Stimulated activated CD4-positive, alpha-beta T cell treated with anti-CD3 and anti-CD28 coated beads, Interleukin-4, amount 100 ng/mL, for 4 hours (primary cell): ENCODE data around the gene MYBPC1.
A peak's percentile ranks its signal among the peaks of the same experiment; 100 is the strongest.
"Not testable (repeated sequence)": the region's sequence is repeated elsewhere in the genome, so short reads cannot be mapped to it uniquely, and the experiment has no call there.

Source experiments
- DNase-seq, 2 experiments: peaks; one replicate each; pipeline ENCODE4 v3.0.0-alpha.2; 2020

The MYBPC1 gene

DNA sequence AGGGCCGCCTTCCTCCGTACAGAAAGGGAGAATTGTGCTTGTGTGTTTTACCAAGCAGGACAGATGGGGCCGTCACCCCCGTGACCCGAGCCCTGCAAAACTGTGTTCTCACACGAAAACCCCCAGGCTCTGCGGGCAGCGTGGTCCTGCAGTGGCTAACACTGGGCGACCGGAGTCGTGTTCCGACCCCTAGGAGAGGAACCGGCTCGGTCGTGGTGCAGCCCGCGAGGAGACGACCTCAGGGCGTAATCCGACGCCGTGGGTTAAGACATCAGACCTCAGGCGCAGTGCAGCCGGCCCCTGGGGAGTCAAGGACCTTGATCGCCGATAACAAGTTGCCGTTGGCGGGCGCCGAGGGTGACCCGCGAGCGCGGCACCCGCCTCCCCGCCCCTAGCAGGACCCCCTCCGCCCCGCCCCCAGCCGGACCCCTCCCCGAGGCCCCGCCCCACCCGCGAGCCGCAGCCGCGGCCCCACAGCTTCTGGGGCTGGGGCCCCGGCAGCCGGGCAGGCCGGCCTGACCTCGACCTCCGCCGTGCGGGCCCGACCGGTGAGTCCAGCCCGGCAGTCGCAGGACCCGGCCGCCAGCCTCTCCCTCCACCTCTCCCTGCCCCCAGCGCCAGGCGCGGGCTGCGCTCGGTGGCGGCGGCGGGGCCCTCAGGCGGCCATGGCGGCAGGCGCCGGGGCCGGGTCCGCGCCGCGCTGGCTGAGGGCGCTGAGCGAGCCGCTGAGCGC lies 102.6 kb downstream of the MYBPC1 start, which contains the start of gene CHPT1:
TSS of gene CHPT1 (plus strand) at position 444 of the 733 bp plus-strand sequence. CDS start at position 666, 222 bp downstream.
- DNase-seq: peak; percentile 38 to 64

- no peak for DNase-seq
Observed at GRCh38 chr12:101697930-101698799, 103.4 kb downstream of the MYBPC1 start.

- DNase-seq: no peak
Observed at GRCh38 chr12:101698800-101699347, 104.1 kb downstream of the MYBPC1 start.

DNA sequence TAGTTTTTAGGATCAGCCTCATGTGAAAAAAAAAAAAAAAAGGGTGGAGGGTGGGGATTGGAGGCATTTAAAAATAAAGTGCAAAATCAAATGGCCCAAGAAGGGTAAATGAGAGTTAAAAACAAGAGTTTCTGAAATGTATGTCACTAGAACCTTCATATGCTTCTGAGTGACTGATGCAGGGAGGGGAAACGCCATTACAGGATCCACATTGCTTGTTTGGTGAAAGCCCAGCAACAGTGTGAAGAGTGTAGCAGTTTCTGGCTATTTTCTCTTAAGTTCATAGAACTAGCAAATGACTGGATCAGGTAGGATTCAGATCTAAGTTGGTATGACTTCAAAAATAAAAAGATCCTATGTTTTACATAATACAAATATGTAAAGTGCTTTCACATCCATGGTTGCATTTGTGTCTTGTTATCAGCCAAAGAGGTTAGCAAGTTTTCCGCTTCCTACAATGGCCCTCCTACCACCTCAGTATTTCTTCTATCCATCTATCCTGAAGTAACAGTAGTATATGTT lies 105.6 kb downstream of the MYBPC1 start:
- DNase-seq: no peak

GRCh38 chr12:101703487-101703886 lies 108.7 kb downstream of the MYBPC1 start:
- DNase-seq: no peak

DNA sequence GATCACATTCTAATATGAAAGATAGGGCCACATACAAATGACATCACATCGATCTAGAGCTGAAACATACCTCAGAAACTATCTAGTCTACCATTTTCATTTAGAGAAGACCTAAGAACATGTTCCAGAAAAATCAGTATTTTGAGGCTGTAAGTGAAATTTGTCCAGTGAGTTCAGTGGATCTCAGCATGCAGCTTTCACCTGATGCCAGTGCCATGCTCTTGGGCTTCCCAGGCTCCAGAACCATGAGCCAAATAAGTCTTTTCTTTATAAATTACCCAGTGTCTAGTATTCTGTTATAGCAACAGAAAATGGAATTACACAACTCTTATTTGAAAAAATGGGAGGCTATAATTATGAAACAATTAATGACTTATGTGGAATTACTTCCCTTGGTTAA lies 111.6 kb downstream of the MYBPC1 start:
- DNase-seq: no peak

- DNase-seq: no peak
Observed at GRCh38 chr12:101707131-101707782, 112.5 kb downstream of the MYBPC1 start.

GRCh38 chr12:101710288-101710687 lies 115.5 kb downstream of the MYBPC1 start:
- no peak for DNase-seq

DNA sequence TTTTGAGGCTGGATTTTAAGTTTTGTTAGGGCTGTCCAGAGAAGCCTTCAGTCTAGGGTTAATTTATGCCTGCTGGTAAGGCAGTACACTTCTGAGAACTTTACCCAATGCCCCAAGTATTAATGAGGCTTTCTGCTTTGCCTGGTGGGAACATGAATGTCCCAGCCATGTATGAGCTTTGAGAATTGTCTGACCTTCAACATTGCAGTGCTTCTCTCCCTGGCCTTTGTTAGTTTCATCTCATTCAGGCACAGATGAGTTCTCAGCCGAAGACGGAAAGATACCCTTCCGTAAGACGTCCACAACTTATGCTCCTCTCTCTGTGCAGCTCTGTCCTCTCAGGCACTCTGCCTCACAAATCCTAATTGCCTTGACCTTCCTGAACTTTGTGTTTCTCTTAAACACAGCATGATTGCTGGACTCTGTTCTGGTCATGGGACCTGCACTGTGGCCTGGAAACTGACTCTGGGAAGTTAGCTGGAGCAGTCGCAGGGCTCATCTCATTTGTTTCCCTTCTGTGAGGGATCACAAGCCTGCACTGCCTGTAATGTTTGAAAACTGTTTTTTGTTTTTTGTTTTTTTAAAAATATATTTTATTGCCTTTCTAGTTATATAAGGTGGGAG lies 118.4 kb downstream of the MYBPC1 start:
- DNase-seq: no peak

- DNase-seq: no peak
Observed at GRCh38 chr12:101713930-101714329, 119.2 kb downstream of the MYBPC1 start.

GRCh38 chr12:101714877-101715444 lies 120.2 kb downstream of the MYBPC1 start:
- DNase-seq: no peak

GRCh38 chr12:101719566-101719965 lies 124.8 kb downstream of the MYBPC1 start:
- DNase-seq: no peak

- no peak for DNase-seq
Observed at GRCh38 chr12:101720118-101720517, 125.3 kb downstream of the MYBPC1 start.

DNA sequence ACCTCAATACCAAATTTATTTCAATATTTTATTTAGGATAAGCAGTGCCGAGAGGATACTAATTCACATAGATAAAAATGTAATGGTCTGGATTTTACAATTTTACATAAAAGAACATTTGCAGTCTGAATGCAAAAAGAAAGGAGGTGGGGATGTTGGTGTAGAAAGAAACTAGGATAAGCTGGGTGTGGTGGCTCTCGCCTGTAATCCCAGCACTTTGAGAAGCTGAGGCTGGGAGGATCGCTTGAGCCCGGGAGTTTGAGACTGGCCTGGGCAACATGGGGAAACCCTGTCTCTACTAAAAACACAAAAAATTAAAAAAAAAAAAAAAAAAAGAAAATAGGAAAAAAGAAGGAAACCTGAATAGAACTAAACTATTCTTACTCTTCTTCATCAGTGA lies 127.6 kb downstream of the MYBPC1 start:
- DNase-seq: no peak

GRCh38 chr12:101727098-101727497 lies 132.3 kb downstream of the MYBPC1 start:
- no peak for DNase-seq

GRCh38 chr12:101729842-101730241 lies 135.1 kb downstream of the MYBPC1 start:
- DNase-seq: no peak

- DNase-seq: no peak
Observed at GRCh38 chr12:101732318-101732717, 137.5 kb downstream of the MYBPC1 start.

DNA sequence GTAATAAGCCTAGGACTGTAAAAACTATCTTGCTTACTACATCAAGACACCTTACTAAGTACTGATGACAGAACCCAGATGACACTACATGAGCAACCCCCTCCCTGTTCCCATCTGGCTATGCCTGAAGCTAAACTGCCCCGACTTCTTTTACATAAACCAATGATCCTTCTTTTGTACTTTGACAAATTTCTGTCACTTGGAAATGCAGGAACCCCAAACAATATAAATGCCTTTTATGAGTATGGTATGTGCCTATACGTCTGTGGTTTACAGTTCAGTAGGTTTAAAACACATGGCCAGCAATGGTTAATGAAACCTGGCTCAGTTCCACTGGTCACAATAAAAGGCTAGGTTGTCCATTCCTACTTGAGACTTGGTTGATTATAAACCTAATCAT lies 138.4 kb downstream of the MYBPC1 start:
- DNase-seq: no peak

DNA sequence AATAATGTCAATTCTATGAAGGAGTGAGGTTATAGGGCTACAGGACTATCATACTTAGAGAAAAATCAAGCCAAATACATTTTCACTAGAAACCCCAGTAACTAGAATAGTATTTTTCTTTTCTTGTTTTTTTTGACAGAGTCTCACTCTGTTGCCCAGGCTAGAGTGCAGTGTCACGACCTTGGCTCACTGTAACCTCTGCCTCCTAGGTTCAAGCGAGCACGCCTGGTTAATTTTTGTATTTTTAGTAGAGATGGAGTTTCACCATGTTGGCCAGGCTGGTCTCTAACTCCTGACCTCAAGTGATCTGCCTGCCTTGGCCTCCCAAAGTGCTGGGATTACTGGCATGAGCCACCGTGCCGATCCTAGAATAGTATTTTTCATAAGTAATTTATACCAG lies 139.7 kb downstream of the MYBPC1 start:
- DNase-seq: not testable (repeated sequence)
